CD4-positive, alpha-beta T cell treated with Interferon alpha-2 for 1 hour (primary cell): ENCODE data around the gene TBC1D10B.
"Not testable (repeated sequence)": the region's sequence is repeated elsewhere in the genome, so short reads cannot be mapped to it uniquely, and the experiment has no call there.

Experiments used
- DNase-seq, 2 donors: peaks; one replicate each; pipeline ENCODE4 v3.0.0-alpha.2; 2020 to 2022

Gene TBC1D10B

DNA sequence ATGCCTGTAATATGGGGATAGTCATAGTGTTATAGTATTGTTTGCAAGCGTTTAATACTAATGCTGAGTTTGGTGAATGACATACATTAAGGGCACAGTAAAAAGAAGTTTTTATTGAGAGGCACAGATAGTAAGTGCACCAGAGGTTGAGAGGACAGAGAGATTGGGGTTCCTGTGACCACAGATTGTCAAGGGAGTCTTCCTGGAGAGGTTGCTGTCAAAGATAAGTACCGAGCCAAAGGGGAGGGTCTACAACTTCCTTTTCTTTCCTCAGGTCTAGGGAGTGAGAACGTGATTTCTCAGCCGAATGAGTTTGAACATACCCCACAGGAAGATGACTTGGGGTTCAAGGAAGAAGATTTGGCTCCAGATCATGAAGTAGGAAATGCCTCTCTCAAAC is 26.8 kb upstream of the TBC1D10B start:
- no peak for DNase-seq

DNA sequence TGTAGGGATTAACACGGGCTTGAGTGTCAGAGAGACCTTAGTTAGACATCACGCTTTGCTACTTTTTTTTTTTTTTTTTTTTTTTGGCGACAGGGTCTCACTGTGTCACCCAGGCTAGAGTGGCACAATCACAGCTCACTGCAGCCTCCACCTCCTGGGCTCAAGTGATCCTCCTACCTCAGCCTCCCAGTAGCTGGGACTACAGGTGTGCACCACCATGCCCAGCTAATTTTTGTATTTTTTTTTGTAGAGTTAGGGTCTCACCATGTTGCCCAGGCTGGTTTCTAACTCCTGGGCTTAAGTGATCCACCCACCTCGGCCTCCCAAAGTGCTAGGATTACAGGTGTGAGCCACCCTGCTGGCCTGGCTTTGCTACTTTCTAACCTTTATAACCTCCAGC is 26.3 kb upstream of the TBC1D10B start:
- DNase-seq, result not testable (repeated sequence)

DNA sequence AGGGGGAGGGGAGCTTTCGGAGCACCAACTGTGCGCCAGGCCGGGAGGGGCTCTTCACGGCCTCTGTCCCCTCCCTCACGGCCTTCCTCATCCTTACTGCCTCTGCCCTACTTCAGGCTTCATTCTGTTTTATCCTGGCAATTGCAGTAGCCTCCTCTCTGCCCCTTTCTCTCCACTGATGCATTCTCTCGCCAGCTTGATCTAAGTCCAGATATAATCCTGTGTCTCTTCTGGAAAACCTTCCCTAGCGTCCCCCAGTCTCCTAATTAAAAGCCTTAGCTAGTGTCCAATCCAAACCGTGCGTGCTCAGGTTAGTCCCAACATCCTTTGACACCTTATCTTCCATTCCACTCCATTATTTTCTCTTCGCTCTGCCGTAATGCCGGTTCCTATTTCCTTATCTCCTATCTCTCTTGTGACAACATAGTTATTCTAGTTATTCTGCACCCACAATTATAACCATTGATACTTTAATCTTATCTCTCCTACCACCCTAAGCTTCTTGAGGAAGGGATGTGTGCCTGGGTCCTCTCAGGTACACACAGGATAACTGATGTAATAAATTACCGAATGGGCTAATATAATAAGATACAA is 25.8 kb upstream of the TBC1D10B start:
- DNase-seq, result no peak

DNA sequence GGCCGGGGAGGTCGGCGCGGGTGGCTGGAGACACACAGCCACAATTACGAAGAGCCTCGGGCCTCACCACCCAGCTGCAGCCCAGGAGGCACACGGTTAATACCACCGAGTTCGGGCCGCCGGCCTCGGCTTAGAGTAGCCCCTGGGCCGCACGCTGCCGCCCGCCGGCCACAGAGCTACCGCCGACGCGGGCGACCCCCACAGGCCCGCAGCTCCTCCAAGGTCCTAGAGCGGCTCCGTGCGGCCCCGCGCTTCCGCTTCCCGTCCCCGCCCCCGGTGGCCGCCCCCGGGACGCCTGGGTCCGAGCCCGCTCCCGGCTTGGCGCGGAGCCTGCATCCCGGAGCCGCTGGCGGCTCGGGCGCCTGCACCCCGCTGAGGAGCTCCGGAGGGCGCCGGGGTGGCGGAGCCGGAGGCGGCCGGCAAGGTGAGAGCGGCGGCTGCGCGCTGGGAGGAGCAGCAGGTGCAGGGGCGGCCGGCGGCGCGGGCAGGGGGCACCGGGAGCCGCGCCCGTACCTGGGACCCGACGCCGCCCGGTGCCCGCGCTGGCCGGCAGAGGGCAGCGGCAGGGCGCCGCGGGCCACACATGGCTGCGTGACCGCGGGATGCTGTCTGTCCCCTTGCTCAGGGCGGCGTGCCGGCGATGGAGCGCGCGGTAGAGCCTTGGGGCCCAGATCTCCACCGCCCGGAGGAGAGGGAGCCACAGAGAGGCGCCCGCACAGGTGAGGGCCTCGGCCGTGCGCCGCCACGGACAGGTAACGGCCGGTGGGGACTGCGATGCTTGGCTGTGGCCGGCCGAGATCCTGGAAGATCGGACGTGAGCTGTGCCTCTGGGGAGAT is 25.1 kb upstream of the TBC1D10B start, which contains the start of gene ZNF48:
Gene ZNF48, plus strand, starts transcription at position 266 of the 837 bp plus-strand sequence. Its CDS starts 375 bp downstream, at position 641.
- peak; percentile 65 to 66 for DNase-seq

DNA sequence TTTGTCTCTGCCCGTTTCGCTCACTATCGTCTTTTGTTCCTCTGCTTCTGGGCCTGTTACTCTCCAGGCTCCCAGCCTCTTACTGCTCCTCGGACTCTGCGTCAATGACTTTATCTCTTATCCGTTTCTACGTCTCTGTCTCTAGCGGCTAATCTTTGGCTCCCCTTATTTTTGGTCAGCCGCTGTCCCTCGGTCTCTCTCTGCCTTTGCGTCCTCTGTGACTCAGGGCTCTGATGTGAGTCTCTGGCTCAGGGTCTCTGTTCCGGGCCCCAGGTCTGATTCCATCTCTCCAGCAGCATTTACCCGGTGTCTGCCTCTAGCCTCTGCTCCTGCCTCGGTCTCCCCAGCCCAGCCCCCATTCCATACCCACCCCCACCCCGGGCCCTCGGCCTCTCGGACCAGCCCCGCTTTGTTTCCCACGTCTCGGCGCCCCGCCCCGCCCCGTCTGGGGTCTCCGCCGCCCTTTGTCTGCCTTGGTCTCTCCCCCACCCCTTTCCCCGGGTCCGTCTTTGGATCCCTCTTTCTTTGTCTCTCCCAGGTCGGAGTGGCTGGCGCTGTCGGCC is 24.4 kb upstream of the TBC1D10B start:
- no peak for DNase-seq

DNA sequence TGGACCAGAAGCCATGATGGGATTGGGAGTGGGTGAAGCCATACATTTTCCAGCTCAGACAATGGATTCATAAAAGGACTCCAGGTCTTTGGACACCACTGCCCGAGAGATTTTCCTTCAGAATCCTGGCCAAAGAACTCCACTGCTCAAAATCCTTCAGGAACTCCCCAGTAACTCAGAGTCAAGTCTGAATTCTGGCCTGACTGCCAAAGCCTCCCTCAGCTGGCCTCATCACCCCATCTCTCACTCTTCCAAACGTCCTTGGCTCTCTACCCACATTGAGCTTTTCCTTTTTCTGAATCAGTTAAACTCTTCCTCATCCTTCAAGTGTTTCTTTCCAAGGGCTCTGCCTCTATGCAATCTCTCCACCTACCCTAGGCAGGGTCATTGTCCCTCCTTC is 13.2 kb upstream of the TBC1D10B start:
- DNase-seq, result no peak

DNA sequence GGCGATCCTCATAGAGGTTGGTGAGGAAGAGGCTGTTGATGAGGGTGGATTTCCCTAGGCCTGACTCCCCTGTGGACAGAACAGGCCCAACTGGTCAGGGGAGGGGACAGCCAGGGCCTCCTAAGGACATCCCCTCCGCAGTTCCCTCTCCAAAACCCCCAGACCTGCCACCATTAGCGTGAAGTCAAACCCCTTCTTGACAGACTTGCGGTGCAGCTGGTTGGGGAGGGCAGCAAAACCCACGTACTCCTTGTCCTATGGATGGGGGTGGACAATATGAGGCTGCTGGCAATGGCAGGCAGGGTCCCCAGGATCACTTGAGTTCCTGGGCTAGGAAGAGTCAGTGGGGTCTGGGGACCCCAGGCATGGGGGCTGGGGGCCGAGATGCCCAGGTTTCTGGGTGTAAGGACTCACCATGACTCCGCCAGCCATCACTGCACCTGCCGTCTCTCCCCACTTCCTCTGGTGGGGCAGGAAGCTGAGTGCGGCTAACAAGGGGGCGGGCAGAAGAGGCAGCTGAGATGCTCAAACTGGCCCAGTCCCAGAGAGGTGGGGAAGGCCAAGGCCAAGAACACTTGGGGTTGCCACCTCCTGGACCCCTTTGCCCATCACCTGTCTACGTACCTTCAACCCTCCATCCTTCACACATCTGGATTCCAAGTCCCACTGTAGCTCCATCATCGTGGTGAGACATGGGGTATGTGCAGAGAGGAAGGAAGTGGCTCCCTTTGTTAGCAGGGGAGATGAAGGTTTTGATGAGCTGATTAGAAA is 12.0 kb upstream of the TBC1D10B start, which contains the start of gene SEPTIN1:
Gene SEPTIN1, minus strand, starts transcription at position 451 of the 771 bp plus-strand sequence. Its CDS starts 19 bp downstream, at position 432.
- DNase-seq, result peak; percentile 69 to 81

DNA sequence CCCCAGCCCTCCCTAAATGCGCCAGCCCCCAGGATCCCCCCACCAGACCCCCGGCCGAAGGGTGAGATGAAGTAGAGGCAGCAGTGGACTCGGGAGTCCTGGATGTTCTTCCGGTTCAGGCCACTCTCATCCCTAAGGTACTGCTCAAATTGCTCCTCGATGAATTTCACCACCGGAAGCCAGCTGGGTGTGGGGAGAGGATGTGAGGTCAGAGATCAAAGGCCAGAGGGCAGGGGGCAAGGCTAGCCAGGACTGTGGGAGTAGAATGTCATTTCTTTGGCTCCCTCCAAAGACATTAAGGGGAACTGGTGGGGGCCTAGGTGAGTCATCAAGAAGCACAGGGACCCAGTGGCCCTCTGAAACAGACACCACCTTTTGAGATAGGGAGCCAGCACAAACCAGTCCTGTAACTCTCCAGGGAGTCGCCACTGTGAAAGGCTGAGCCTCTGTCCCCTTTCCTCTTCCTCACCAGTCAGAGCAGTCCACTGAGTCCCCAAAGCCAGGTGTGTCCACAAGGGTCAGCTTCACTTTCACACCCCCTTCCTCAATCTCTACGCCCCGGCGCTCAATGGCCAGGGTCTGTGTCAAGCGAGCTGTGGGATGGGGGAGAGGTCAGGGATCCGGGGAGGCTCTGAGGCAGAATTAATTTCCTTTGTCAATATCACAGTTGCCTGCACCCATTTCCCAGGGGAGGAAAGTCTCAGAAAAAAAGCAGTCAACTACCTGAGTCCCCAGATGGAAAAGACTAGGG is 11.2 kb upstream of the TBC1D10B start:
- peak in 1 of 2 donors; percentile 47 for DNase-seq

DNA sequence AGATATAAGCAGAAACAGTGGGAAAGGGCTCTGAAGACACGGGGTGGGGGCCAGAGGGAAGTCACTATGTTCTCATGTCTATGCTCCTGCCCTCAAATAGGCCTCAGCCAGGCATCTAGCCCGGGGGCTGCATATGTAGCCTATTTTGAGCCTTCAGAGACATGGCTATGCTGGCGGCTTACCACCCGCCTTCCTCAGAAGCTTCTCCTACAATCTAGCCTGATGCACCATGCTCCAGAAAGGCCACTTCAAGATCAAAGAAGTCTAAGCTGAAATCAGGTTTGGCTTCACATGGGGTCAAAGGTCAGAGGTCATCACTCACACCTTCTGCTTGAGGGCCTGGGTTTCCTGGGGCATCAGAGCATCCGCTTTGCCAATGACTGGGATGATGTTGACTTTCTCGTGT is 10.5 kb upstream of the TBC1D10B start:
- DNase-seq, result no peak

DNA sequence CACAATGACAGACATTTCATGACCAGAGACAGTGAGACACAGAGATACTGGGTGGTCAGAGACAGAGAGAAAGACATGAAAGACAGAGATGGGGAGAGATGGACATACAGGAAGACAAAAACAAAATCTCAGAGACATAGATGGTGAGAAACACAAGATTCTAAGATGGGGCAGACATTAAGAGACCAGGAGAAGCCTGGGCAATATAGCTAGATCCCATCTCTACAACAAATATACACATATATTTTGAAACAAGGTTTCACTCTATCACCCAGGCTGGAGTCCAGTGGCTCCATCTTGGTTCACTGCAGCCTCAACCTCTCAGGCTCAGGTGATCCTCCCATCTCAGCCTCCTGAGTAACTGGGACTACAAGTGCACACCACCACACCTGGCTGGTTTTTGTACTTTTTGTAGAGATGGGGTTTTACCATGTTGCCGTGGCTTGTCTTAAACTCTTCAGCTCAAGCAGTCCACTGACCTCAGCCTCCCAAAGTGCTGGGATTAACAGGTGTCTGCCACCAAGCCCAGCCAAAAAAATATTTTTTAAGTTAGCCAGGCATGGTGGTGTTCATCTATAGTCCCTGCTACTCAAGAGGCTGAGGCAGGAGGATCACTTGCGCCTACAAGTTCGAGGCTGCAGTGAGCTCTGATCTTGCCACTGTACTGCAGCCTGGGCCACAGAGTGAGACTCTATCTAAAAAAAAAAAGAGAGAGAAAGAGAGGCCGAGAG is 9.9 kb upstream of the TBC1D10B start:
- no peak for DNase-seq

DNA sequence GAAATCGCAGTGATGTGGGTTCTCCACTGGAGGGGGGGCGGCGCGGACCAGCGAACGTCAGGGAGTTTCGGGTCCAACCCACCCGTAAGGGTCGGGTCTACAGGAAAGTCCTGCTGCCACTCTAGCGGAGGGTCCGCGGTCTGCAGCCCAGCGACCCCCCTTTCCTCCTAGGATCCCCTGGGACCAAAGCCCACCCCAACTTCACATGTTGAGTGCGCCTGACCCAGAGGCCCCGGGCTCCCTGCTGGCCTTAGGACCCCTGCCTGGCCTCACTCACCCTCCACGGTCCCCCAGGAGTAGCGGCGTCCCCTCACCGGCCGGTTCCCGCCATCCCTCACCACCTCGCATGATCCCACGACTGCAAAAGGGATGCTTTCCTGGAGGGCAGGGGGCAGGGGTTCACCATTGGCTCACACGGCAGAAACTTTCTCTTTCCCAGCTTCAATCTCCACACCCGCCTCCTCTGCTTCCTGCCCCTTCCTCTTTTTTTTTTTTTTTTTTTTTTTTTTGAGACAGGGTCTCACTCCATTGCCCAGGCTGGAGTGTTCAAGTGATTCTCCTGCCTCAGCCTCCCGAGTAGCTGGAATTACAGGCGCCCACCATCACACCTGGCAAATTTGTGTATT is 9.0 kb upstream of the TBC1D10B start:
- no peak for DNase-seq

DNA sequence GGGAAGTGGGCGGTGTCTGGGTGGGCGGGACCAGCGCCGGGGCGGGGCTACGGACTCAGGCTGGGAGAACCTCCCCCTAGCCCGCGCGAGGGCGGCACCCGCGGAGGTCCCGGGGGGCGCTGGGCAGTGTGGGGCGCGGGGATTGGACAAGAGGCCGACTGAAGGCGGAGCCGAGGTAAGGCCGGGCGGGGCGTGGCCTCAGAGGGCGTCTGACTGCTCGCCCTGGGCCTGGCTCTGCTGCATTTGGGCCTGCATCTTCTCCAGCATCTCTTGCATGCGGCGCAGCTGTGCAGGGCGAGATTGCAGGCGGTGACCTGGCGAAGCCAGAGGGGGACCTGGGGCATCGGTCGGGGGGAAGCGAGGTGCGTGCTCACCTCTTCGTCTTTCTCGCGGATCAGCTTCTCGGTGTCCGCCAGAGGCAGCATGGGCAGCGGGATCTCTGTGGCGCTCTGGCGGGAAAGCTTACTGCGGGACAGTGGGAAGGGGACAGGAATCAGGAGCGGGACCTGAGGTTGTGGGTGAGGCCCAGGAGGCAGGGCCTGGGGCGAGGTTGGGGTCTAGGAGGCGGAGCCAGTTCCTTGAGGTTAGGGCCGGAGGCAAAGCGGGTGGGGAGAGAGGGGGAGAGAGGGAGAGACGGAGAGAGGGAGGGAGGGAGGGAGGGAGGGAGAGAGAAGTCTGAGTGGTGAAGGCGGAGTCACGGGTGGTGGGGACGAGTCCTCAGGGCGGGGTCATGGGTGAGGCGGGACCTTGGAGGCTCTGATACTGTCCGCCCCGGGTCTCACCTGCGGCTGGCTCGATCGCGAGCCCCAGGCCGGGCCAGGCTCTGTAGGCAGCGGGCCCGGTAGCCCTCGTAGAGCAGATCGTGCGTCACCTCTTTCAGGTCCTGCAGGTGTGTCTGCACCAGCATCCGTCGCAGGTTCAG is 8.2 kb upstream of the TBC1D10B start:
- peak; percentile 99 for DNase-seq

DNA sequence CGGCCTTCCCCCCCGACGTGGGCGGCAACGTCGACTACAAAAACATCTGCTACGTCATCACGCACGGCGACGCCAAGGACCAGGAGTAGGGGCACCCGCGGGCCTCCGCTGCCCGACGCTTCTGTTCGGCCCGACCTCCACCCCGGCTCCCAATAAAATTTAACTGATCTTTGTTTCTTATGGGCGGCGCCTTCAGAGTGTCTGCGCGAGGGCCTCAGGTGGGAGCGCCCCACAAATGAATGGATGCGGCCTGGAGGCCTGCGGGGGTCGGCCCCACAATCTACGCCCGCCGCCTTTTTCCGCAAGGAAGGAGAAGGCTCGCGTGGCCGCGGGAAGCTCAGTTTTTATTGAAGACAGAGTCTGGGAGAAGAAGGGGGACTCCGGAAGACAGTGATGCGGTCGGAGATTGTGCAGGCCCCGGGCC is 7.5 kb upstream of the TBC1D10B start:
- peak; percentile 91 to 92 for DNase-seq

DNA sequence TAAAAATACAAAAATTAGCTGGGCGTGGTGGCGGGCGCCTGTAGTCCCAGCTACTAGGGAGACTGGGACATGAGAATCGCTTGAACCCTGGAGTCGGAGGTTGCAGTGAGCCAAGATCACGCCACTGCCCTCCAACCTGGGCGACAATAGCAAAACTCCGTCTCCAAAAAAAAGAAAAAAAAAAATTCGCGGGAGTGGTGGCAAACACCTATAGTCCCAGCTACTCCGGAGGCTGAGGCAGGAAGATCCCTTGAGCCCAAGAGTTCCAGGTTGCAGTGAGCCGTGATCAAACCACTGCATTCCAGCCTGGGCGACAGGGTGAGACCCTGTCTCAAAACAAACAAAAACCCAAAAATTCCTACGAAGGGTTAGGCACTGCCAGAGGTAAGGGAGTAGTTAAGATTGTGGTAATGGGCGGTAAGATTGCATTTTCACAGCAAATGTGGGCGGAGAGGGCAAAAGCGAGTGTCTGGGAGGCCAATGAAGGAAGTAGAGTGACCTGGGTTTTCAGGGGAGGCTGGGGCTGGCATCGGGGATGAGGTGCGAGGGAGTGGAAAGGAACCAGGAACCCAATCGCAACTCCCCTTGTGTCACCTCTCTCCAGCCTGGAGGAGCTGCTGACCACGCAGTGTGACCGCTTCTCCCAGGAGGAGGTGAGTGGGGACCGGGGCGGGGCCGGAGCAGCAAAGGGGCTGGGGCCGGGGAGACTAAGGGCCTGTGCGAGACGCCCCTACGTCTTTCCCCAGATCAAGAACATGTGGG is 6.9 kb upstream of the TBC1D10B start:
- no peak for DNase-seq

DNA sequence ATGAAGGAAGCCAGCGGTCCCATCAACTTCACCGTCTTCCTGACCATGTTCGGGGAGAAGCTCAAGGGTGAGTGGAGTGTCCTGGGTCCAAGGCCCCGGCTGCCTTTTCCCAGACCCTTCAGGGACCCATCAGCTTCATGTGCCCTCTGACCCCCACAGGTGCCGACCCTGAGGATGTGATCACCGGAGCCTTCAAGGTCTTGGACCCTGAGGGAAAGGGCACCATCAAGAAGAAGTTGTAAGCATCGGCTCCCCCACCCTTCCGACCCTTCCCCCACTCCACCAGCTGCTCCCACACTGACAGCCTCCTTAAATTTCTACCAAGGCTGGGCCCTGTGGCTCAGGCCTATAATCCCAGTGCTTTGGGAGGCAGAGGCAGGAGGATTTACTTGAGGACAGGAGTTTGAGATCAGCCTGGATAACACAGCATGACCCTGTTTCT is 6.2 kb upstream of the TBC1D10B start:
- DNase-seq, result no peak

DNA sequence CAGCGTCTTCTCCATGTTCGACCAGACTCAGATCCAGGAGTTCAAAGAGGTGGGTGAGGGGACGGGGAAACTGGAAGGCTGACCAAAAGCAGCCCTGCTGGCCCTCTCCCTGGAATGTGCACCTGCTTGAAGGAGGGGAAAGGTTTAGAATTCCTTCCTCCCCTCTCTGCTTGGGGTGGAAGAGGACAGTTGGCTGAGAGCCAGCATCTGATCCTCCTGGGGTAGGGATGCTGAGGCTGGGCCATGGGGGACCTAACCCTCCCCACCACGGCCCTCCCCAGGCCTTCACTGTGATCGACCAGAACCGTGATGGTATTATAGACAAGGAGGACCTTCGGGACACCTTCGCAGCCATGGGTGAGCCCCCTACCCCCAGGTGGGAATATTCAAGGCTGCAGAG is 5.6 kb upstream of the TBC1D10B start:
- DNase-seq, result no peak

DNA sequence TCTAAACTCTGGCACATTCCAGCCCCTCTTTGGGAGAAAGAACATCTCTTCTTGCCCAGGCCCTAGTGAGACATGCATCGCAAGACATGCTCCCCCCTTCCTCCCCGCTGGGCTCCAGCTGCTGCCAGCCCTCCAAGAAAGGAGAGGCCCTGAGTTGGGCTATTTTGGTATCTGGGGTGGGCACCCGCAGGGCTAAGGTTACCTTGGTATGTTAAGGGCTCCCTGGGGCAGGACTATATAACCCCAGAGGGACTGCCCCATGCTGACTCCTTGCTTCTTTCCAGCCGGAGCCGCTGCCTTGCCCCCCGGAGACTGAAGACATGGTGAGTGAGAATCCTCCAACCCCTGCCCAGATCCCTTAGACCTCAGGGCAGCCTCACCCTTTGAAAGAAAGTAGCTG is 4.2 kb upstream of the TBC1D10B start, which contains the start of gene MYL11:
Gene MYL11, plus strand, starts transcription at position 265 of the 400 bp plus-strand sequence. Its CDS starts 56 bp downstream, at position 321.
- no peak for DNase-seq

DNA sequence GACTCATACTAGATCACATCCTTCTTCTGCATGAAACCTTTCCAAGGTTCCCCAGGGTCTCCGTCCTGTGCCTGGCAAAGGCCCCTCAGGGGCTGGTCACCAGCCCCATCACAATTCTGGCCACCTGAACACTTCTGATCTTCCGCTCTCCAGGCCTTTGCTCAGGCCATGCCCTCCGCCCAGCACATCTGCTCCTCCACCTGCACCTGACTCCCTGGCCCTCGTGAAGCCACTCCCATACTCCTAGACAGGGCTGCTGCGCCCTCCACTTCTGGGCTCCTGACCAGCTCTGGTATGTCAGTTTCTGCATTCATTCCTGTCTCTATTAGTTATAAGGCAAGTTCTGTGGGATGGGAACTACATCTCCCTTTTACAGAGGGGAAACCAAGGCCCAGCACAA is 2.4 kb upstream of the TBC1D10B start:
- no peak for DNase-seq
